K562 (cell line): ENCODE measurements around the gene EPO.
A peak's percentile ranks its signal among the peaks of the same experiment; 100 is the strongest.

Experiments used
- CBX3 ChIP-seq, 2 experiments: IDR thresholded peaks; 1 replicate in 1 of 2; 2 replicates in 1 of 2; pipeline ENCODE4 v1.6.1; 2012; ENCODE audit warnings: inconsistent platforms in 2 of 2, low read length in 2 of 2, borderline replicate concordance in 1 of 2, control low read depth in 1 of 2
- RBFOX2 ChIP-seq: fragments of 200-400 bp; formaldehyde crosslinking; IDR thresholded peaks from 2 replicates; pipeline ENCODE4 v1.6.1; 2017; ENCODE audit warnings: low read depth, mild to moderate bottlenecking, low read length, moderate library complexity
- TF ChIP-seq, protein P1 (sequence below): fragments of 250-450 bp; sonication (Bioruptor Pico); IDR thresholded peaks from 2 replicates; pipeline ENCODE4 v1.4.0; 2020

DNA sequence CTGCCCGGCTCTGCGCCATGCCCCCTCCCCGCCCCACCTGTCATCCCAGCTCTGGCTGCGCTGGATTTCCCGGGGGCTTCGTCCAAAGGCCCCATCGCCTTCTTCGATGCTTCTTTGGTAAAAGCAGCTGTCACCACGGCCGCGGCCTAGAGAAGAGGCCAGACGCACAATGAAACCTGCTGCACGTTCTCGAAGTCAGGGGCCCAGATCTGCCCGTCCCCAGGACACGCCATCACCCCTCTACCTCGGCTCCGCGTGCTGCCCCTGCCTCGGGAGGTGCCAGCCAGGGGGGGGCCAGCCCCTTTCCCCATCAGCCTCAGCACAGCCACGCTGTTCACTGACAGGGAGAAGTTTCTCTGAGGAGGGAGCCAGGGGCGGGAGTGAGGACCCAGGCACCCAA, 33.0 kb upstream of the EPO start:
- TF ChIP-seq RBFOX2: peak; percentile 47; the same call in 1 of the 2 replicates
- TF ChIP-seq, protein P1, sequence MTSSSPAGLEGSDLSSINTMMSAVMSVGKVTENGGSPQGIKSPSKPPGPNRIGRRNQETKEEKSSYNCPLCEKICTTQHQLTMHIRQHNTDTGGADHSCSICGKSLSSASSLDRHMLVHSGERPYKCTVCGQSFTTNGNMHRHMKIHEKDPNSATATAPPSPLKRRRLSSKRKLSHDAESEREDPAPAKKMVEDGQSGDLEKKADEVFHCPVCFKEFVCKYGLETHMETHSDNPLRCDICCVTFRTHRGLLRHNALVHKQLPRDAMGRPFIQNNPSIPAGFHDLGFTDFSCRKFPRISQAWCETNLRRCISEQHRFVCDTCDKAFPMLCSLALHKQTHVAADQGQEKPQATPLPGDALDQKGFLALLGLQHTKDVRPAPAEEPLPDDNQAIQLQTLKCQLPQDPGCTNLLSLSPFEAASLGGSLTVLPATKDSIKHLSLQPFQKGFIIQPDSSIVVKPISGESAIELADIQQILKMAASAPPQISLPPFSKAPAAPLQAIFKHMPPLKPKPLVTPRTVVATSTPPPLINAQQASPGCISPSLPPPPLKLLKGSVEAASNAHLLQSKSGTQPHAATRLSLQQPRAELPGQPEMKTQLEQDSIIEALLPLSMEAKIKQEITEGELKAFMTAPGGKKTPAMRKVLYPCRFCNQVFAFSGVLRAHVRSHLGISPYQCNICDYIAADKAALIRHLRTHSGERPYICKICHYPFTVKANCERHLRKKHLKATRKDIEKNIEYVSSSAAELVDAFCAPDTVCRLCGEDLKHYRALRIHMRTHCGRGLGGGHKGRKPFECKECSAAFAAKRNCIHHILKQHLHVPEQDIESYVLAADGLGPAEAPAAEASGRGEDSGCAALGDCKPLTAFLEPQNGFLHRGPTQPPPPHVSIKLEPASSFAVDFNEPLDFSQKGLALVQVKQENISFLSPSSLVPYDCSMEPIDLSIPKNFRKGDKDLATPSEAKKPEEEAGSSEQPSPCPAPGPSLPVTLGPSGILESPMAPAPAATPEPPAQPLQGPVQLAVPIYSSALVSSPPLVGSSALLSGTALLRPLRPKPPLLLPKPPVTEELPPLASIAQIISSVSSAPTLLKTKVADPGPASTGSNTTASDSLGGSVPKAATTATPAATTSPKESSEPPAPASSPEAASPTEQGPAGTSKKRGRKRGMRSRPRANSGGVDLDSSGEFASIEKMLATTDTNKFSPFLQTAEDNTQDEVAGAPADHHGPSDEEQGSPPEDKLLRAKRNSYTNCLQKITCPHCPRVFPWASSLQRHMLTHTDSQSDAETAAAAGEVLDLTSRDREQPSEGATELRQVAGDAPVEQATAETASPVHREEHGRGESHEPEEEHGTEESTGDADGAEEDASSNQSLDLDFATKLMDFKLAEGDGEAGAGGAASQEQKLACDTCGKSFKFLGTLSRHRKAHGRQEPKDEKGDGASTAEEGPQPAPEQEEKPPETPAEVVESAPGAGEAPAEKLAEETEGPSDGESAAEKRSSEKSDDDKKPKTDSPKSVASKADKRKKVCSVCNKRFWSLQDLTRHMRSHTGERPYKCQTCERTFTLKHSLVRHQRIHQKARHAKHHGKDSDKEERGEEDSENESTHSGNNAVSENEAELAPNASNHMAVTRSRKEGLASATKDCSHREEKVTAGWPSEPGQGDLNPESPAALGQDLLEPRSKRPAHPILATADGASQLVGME (CRISPR knock-in tag): no peak
- no peak for TF ChIP-seq CBX3 (IDR thresholded peaks at IDR 0.05; ENCODE audit: borderline replicate concordance in 1 of 2, low read length in 2 of 2)
